NCI-H1092 treated with DMSO at 0.1 percent for 48 hours (cell line): ENCODE measurements around the gene PPP1R2B.

Source experiments
- DNase-seq: peaks from one replicate; lab custom pipeline; 2025; lab: John Stamatoyannopoulos, UW

Gene PPP1R2B

GRCh38 chr5:156879665-156880285, 29.7 kb downstream of the PPP1R2B start:
- peak; percentile 77 for DNase-seq

GRCh38 chr5:156883316-156883875, 33.3 kb downstream of the PPP1R2B start:
- peak; percentile 5 for DNase-seq

GRCh38 chr5:156888520-156888919, 38.4 kb downstream of the PPP1R2B start:
- DNase-seq: peak; percentile 79

GRCh38 chr5:156892223-156892622, 42.1 kb downstream of the PPP1R2B start:
- DNase-seq: peak; percentile 17

GRCh38 chr5:156892864-156893263, 42.8 kb downstream of the PPP1R2B start:
- DNase-seq: no peak

GRCh38 chr5:156893517-156893916, 43.4 kb downstream of the PPP1R2B start:
- no peak for DNase-seq

- no peak for DNase-seq
Observed at GRCh38 chr5:156896546-156896945, 46.5 kb downstream of the PPP1R2B start.
